DMS53 (cell line): ENCODE measurements around the gene ULBP1.
"Not testable (repeated sequence)": the region's sequence is repeated elsewhere in the genome, so short reads cannot be mapped to it uniquely, and the experiment has no call there.

Source experiments
- DNase-seq: peaks from one replicate; lab custom pipeline; 2025; lab: John Stamatoyannopoulos, UW

The ULBP1 gene

GRCh38 chr6:150005761-150006651 lies 42.3 kb downstream of the ULBP1 start:
- peak; percentile 33 for DNase-seq

DNA sequence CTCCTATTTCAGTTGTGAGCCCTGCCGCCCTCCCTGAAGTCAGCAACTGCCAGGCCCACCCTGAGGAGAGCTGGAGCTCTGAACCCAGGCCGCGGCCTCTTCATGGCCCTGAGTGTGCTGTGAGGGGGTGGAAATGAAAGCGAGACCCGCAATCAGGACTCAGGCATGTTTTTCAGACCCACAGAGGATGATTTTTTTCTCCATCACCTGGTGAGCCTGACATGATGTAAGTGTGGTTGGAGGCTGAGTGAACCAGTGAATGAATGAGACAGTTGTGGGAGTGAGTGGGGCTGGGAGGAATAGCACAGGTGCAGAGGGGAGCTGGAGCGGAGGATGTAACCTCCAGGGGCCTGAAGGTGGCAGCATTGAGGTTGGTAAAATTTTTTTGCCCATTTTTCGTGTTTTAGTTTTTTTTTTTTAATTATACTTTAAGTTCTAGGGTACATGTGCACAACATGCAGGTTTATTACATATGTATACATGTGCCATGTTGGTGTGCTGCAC lies 43.3 kb downstream of the ULBP1 start:
- peak; percentile 66 for DNase-seq

DNA sequence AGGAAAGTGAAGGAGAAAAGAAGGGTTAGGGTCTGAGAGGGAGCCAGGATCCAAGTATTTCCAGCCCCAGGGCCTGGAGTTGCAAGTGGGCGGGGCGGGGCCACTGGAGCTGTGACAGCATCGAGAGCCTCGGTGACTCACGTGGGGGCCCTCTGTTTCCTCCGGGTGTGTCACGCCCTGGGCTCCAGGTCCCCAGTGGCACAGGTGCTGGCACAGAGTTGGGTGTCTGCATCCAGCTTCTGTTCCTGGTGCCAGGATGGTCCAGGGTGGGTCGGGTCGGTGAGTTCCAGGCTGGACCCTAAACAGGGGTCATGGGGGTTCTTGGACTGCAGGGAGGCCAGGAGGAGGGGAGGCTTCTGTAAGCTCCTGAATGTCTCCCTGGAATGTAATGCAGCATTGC lies 44.8 kb downstream of the ULBP1 start:
- peak; percentile 73 for DNase-seq

GRCh38 chr6:150012846-150013784 lies 49.4 kb downstream of the ULBP1 start:
- DNase-seq, result not testable (repeated sequence)

DNA sequence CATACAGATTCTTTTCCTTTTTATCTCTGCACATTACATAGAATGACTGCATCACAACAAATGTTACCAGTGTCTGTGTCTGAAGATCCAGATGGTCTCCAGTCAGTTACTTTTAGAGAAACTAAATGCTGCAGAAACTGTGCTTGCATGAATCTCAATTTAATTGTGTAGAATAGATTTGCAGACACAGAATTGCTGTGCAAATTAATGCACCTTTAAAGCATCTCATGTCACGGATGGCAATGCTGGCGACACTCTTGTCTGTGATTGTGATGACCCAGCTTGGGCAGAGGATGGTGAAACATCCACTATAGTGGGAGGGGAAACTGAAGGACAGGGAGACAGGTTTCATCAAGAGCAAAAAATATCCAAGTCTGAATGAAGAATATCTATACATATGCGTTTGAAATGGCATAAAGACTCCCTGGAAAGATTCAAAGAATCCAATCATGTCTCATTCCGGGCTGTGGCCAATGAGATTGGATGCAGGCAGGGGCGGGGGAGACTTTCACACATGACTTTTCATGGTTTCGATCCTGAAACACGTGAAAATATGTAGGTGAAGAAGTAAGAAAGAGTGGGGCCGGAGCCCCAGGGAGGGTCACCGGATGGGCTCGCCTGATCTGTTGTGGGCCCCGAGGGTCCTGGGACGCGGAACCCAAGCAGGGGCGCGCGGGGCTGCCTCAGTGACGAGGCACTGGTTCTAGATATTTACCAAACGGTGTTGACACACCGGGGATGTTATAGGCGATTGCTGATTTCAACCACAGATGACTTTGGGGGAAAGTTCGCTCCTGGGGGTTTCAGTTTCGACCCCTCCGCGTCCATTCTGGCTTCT lies 50.3 kb downstream of the ULBP1 start:
- not testable (repeated sequence) for DNase-seq

GRCh38 chr6:150014623-150015280 lies 51.0 kb downstream of the ULBP1 start:
- peak; percentile 19 for DNase-seq

- DNase-seq, result not testable (repeated sequence)
Observed at GRCh38 chr6:150015281-150016001, 51.7 kb downstream of the ULBP1 start.

DNA sequence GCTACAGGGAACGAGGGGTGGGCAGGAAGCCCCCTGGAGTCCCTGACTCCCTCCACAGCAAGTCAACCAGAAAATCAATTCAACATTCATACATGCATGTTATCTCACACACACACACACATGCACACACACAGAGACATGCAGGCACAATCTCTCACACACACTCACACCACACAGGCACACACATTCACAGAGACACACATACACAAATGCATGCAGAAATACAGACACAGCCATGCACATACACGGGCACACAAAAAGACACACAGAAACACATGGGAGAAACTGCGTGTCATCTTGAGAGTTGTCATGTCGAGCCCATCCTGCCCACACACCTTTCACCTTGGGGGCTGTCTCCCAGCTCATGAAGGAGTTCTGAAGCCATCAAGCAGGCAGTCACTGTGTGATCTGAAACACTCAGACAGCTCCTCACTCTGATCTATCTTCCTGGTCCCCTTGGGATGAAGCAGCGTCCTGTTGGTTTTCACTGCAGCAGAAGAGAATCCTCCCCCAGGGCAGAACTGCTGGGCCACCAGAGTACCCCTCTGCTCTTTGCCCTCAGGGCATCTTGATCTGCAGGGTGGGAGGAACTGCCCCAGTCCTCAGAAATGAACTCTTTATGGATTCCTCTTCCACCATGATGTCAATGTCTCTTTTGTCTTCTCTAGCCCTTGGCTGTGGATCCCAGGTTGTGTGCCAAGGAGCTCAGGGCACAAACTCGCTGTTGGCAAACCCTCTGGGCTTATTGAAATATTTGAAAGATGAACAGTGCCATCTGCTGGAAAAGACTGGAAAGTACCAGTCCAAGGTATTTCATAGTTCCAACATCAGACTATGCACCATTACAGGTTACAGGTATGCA lies 52.8 kb downstream of the ULBP1 start:
- peak; percentile 84 for DNase-seq

- not testable (repeated sequence) for DNase-seq
Observed at GRCh38 chr6:150017186-150017521, 53.4 kb downstream of the ULBP1 start.

DNA sequence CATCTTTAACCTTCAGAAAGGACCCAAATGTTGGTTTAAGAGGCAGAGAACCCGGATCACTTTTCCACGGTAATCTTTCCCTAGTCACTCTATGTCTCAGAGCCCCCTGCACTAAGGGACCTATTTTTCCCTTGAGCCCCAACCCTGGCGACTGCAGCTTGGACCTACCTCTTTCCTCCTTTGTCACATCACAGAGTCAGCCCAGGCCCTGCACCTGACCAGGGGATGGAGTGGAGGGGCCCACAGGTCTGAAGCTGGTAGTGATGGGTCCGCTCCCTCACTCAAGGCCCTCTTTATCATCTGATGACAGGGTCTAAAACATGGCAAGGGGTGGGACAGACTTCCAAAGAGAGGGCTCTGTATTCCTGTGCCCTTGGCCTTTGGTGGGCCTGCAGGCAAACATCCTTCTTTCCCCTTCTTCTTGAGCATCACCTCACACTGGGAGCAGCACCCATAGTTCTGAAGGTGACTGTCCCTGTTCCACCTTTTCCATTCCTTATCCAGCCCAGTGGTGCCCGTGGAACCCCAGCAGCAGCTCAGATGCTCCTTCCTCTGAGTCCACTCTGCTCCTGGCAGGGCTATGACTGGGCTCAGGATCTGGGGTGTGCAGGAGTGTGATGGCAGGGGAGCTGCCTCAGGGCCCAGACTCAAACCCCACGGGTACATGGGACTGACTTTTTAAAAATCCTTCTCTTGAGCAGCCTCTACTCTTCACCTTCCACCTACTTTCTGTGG lies 55.3 kb downstream of the ULBP1 start:
- DNase-seq, result no peak

DNA sequence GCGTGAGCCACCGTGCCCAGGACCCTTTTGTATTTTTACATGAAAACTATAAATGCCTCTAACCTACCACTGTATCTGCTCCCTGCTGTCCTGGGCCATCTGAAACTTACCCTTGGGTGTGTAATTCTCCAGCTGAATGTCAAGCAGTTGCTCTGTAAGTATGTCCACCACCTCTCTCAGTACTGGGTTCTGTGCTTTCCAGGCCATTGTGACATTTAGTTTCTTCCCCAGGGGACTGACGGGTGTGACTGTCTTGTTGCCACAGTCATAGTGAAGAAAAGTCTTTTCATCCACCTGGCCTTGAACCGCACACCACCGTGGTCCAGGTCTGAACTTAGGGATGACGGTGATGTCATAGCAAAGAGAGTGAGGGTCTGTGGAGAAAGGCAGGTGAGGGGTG lies 58.1 kb downstream of the ULBP1 start:
- DNase-seq, result not testable (repeated sequence)
